ENCODE data around the gene DEK.

DNA sequence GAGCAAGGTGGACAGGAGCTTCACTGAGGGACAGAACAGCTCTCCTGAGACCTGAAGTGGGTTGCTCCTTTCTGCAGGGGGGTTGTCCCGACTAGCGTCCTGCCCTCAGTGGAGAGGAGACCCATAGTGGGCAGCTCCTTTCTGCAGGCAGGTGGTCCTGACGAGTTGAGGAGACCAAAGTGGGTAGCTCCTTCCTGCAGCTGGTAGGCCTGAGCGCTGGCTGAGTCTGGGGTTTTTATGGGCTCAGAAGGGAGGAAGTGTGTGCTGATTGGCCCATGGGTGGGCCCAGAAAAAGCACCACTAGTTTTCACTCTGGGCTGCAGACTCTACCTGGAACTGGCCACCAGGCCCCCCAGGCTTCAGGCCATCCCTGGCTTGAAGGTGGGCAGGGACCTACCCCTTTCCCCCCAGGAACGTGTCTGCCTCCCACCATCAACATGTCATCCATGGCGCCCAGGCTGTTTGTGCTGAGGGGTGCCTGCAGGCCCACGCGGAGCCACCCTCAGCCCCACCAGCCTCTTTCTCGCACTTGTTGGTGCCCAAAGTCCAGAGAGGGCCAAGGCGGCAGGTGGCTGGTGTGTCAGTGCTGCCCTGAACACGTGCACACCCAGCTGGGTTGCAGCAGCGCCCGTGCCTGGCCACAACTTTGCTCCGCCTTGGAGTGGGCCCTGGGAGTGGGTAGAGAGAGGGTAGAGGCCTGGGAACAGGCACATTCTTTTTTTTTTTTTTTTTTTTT is 1.6 kb upstream of the DEK start:
- TF ChIP-seq, protein P1, sequence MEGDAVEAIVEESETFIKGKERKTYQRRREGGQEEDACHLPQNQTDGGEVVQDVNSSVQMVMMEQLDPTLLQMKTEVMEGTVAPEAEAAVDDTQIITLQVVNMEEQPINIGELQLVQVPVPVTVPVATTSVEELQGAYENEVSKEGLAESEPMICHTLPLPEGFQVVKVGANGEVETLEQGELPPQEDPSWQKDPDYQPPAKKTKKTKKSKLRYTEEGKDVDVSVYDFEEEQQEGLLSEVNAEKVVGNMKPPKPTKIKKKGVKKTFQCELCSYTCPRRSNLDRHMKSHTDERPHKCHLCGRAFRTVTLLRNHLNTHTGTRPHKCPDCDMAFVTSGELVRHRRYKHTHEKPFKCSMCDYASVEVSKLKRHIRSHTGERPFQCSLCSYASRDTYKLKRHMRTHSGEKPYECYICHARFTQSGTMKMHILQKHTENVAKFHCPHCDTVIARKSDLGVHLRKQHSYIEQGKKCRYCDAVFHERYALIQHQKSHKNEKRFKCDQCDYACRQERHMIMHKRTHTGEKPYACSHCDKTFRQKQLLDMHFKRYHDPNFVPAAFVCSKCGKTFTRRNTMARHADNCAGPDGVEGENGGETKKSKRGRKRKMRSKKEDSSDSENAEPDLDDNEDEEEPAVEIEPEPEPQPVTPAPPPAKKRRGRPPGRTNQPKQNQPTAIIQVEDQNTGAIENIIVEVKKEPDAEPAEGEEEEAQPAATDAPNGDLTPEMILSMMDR (CRISPR knock-in tag; IDR thresholded peaks at IDR 0.05): no peak
- TF ChIP-seq MAFK (conservative IDR thresholded peaks at IDR 0.05 in 1 of 2, IDR thresholded peaks at IDR 0.05 in 1 of 2; ENCODE audit: low read length in 2 of 2) (no peak), RNF2 (conservative IDR thresholded peaks at IDR 0.05; ENCODE audit: low read depth) (no peak), EP300 (IDR thresholded peaks at IDR 0.05; ENCODE audit: low read depth in 2 of 2, low read length in 2 of 2) (no peak), EP300 (CRISPR knock-in tag; IDR thresholded peaks at IDR 0.05; ENCODE audit: borderline replicate concordance) (no peak)
